Middle frontal gyrus (tissue), 1 donor: Measurements from ENCODE around the gene SP8.
"Not testable (repeated sequence)": the region's sequence is repeated elsewhere in the genome, so short reads cannot be mapped to it uniquely, and the experiment has no call there.

Experiments used
- DNase-seq: peaks from one replicate; pipeline ENCODE4 v3.0.0-alpha.2; 2015; ENCODE audit warnings: low spot score; ENCODE audit errors: extremely low spot score

The SP8 gene

GRCh38 chr7:20786779-20787659 lies at the start of gene SP8:
Gene SP8 (minus strand): TSS chr7:20786886. CDS start chr7:20786798, 88 bp downstream.
- DNase-seq = no peak

GRCh38 chr7:20836424-20836823 lies 49.7 kb upstream of the SP8 start:
- DNase-seq = not testable (repeated sequence)

- DNase-seq = no peak
These were observed 48.5 kb upstream of the SP8 start for GRCh38 chr7:20835111-20835750.

- no peak for DNase-seq
These were observed 48.0 kb upstream of the SP8 start for GRCh38 chr7:20834656-20835055.

- no peak for DNase-seq
These were observed 45.3 kb upstream of the SP8 start for GRCh38 chr7:20831956-20832355.

GRCh38 chr7:20831451-20831850 lies 44.8 kb upstream of the SP8 start:
- no peak for DNase-seq

GRCh38 chr7:20828947-20829346 lies 42.3 kb upstream of the SP8 start:
- DNase-seq = no peak

- no peak for DNase-seq
These were observed 40.5 kb upstream of the SP8 start for GRCh38 chr7:20827172-20827571.

- DNase-seq = no peak
These were observed 39.6 kb upstream of the SP8 start for GRCh38 chr7:20826243-20826642.

GRCh38 chr7:20825555-20825954 lies 38.9 kb upstream of the SP8 start:
- DNase-seq = no peak

- DNase-seq = not testable (repeated sequence)
These were observed 34.7 kb upstream of the SP8 start for GRCh38 chr7:20821390-20821789.

- no peak for DNase-seq
These were observed 29.8 kb upstream of the SP8 start for GRCh38 chr7:20816372-20816959.

- no peak for DNase-seq
These were observed 17.7 kb upstream of the SP8 start for GRCh38 chr7:20804345-20804744.

- no peak for DNase-seq
These were observed 13.1 kb upstream of the SP8 start for GRCh38 chr7:20799566-20800366.

GRCh38 chr7:20798694-20799121 lies 12.0 kb upstream of the SP8 start:
- no peak for DNase-seq

GRCh38 chr7:20798081-20798693 lies 11.5 kb upstream of the SP8 start:
- DNase-seq = no peak

- no peak for DNase-seq
These were observed 10.9 kb upstream of the SP8 start for GRCh38 chr7:20797462-20798080.

GRCh38 chr7:20797042-20797461 lies 10.4 kb upstream of the SP8 start:
- DNase-seq = no peak

- DNase-seq = no peak
These were observed 9.8 kb upstream of the SP8 start for GRCh38 chr7:20796500-20796899.

- DNase-seq = no peak
These were observed 9.2 kb upstream of the SP8 start for GRCh38 chr7:20795881-20796280.

- no peak for DNase-seq
These were observed 8.7 kb upstream of the SP8 start for GRCh38 chr7:20795361-20795760.
